ENCODE data around the gene GNA14.

GNA14 gene

DNA sequence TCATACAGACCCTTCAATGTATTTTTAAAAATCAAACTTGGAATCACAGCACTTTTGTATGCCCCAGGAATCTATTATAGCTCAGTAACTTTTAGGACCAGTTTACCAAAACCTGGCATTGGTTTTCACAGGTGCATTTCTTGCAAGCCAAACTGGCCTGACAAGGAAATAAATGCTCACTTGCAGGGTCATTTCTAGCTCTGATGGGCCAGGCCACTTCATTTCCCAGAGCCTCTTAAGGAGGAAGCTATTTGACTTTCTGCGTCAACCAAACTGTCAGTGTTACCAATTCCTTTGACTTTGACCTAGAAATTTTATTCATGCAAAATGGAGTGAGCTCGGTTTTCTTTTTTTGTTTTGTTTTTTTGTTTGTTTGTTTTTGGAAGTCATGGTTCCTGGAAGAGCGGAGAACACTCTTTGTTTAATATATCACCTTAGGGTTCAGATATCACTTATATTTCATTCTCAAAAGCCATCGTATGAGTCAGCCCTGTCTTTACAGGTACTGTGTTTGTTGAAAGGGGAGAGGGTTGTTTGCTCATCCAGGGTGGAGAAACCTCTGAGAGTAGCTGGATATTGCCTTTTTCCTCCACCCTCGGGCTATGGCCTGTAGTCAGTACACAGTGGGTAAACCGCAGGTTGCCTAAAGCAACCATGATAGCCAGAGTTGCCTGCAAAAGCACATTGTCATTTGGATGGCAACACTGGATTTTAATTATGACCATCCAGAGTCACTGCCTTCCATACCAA, 58.9 kb downstream of the GNA14 start:
- H3K4me3 ChIP-seq (ENCODE audit: low read depth, low read length) = no peak overlapping the region
- no peak overlapping the region for H3K27ac ChIP-seq (ENCODE audit: extremely low read depth, low read depth, low read length)
- CTCF ChIA-PET = interaction anchor here (0.7 kb wide), 1 partner anchor 96 kb away, joined by 3 read pairs; no protein-coding TSS in a partner anchor
- no peaks in the 10 kb centered on the region for H3K4me1 ChIP-seq (ENCODE audit: control insufficient read depth, insufficient read depth, low read length)
- H3K36me3 ChIP-seq (ENCODE audit: control insufficient read depth in 2 of 2, insufficient read depth in 1 of 2, low read length in 2 of 2) = no peaks in the 10 kb centered on the region
- TF ChIP-seq, protein P1, sequence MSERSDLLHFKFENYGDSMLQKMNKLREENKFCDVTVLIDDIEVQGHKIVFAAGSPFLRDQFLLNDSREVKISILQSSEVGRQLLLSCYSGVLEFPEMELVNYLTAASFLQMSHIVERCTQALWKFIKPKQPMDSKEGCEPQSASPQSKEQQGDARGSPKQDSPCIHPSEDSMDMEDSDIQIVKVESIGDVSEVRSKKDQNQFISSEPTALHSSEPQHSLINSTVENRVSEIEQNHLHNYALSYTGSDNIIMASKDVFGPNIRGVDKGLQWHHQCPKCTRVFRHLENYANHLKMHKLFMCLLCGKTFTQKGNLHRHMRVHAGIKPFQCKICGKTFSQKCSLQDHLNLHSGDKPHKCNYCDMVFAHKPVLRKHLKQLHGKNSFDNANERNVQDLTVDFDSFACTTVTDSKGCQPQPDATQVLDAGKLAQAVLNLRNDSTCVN (tag by site-specific recombination; optimal IDR thresholded peaks at IDR 0.05) = no peak
- TF ChIP-seq FEZF1 (tag by site-specific recombination; IDR thresholded peaks at IDR 0.05) = no peak
- H3K9me3 ChIP-seq (ENCODE audit: control insufficient read depth, insufficient read depth, low read depth, low read length) = no peaks in the 10 kb centered on the region
- POLR2A ChIA-PET = no interaction called here

DNA sequence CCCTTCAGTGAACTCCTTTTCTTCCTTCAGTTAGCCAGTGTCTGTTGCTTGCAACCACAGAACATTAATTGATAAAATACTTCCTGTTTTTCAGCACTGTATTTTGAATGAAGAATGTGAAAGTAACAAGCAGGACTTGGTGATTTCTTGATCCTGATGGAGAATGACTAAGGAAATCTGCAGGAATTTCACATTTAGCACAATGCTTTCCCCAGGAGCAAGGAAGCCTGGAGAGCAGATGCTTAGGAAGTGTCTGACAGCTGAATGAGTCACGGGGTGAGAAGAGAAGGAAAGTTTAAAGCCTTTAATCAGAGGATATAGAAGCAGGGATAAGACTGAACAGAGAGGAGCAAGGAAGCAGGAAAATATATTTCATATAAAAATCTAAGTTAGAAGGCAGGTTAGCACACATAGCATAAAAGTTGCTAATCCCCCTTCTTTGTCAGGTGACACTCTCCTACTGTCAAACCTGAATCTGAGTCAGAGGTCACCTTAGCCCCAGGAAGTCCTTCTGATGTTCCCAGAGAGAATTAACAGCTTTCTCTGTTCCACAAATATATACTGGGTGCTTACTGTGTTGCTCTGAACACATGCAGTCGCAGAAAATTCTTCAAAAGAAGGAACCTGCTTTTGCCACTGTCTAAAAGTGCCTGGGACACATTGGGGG, 59.7 kb downstream of the GNA14 start:
- H3K27ac ChIP-seq (ENCODE audit: extremely low read depth, low read depth, low read length) = no peak overlapping the region
- CTCF ChIA-PET = no interaction called here
- H3K9me3 ChIP-seq (ENCODE audit: control insufficient read depth, insufficient read depth, low read depth, low read length) = no peaks in the 10 kb centered on the region
- no peaks in the 10 kb centered on the region for H3K4me1 ChIP-seq (ENCODE audit: control insufficient read depth, insufficient read depth, low read length)
- TF ChIP-seq ZFP41 (tag by site-specific recombination; IDR thresholded peaks at IDR 0.05; ENCODE audit: borderline replicate concordance) (no peak), ZNF221 (tag by site-specific recombination; IDR thresholded peaks at IDR 0.05; ENCODE audit: borderline replicate concordance) (no peak), ZNF335 (tag by site-specific recombination; conservative IDR thresholded peaks at IDR 0.05) (no peak), ZNF341 (tag by site-specific recombination; IDR thresholded peaks at IDR 0.05; ENCODE audit: low read depth) (no peak), KLF8 (tag by site-specific recombination; IDR thresholded peaks at IDR 0.05) (no peak), ZSCAN16 (tag by site-specific recombination; IDR thresholded peaks at IDR 0.05) (no peak), ZNF10 (tag by site-specific recombination; IDR thresholded peaks at IDR 0.05) (no peak), ZNF600 (tag by site-specific recombination; IDR thresholded peaks at IDR 0.05) (no peak), ZNF266 (tag by site-specific recombination; IDR thresholded peaks at IDR 0.05; ENCODE audit: low read depth) (no peak), ZNF623 (tag by site-specific recombination; IDR thresholded peaks at IDR 0.05) (no peak), EGR2 (tag by site-specific recombination; IDR thresholded peaks at IDR 0.05; ENCODE audit: low read depth) (no peak)
- TF ChIP-seq, protein P2, sequence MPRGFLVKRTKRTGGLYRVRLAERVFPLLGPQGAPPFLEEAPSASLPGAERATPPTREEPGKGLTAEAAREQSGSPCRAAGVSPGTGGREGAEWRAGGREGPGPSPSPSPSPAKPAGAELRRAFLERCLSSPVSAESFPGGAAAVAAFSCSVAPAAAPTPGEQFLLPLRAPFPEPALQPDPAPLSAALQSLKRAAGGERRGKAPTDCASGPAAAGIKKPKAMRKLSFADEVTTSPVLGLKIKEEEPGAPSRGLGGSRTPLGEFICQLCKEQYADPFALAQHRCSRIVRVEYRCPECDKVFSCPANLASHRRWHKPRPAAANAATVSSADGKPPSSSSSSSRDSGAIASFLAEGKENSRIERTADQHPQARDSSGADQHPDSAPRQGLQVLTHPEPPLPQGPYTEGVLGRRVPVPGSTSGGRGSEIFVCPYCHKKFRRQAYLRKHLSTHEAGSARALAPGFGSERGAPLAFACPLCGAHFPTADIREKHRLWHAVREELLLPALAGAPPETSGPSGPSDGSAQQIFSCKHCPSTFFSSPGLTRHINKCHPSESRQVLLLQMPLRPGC (tag by site-specific recombination; IDR thresholded peaks at IDR 0.05) = no peak
- H3K36me3 ChIP-seq (ENCODE audit: control insufficient read depth in 2 of 2, insufficient read depth in 1 of 2, low read length in 2 of 2) = no peaks in the 10 kb centered on the region
- POLR2A ChIA-PET = no interaction called here
- H3K4me3 ChIP-seq (ENCODE audit: low read depth, low read length) = no peak overlapping the region

DNA sequence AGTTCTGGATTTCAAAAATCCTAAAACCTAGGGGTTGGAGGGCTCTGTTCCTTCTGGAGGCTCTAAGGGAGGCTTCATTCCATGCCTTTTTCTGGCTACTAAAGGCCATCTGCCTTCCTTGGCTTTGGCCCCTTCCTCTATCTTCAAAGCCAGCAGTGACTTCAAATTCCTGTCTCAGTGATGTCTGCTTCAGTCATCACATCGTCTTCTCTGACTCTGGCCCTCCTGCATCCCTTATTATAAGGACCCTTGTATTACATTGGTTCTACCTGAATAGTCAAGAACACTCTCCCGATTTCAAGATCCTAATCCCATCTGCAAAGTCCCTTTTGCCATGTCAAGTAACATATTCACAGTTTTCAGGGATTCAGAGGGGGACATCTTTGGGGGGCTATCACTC, 60.3 kb downstream of the GNA14 start:
- Histone ChIP-seq H3K4me3 (ENCODE audit: low read depth, low read length) (no peak overlapping the region), H3K9me3 (ENCODE audit: control insufficient read depth, insufficient read depth, low read depth, low read length) (no peaks in the 10 kb centered on the region), H3K36me3 (ENCODE audit: control insufficient read depth in 2 of 2, insufficient read depth in 1 of 2, low read length in 2 of 2) (no peaks in the 10 kb centered on the region), H3K27ac (ENCODE audit: extremely low read depth, low read depth, low read length) (no peak overlapping the region), H3K4me1 (ENCODE audit: control insufficient read depth, insufficient read depth, low read length) (no peaks in the 10 kb centered on the region)
- POLR2A ChIA-PET = no interaction called here
- CTCF ChIA-PET = no interaction called here
- TF ChIP-seq ZNF391 (tag by site-specific recombination; IDR thresholded peaks at IDR 0.05; ENCODE audit: borderline replicate concordance, low read depth) (no peak), ZNF184 (tag by site-specific recombination; IDR thresholded peaks at IDR 0.05) (no peak)
- TF ChIP-seq, protein P3, sequence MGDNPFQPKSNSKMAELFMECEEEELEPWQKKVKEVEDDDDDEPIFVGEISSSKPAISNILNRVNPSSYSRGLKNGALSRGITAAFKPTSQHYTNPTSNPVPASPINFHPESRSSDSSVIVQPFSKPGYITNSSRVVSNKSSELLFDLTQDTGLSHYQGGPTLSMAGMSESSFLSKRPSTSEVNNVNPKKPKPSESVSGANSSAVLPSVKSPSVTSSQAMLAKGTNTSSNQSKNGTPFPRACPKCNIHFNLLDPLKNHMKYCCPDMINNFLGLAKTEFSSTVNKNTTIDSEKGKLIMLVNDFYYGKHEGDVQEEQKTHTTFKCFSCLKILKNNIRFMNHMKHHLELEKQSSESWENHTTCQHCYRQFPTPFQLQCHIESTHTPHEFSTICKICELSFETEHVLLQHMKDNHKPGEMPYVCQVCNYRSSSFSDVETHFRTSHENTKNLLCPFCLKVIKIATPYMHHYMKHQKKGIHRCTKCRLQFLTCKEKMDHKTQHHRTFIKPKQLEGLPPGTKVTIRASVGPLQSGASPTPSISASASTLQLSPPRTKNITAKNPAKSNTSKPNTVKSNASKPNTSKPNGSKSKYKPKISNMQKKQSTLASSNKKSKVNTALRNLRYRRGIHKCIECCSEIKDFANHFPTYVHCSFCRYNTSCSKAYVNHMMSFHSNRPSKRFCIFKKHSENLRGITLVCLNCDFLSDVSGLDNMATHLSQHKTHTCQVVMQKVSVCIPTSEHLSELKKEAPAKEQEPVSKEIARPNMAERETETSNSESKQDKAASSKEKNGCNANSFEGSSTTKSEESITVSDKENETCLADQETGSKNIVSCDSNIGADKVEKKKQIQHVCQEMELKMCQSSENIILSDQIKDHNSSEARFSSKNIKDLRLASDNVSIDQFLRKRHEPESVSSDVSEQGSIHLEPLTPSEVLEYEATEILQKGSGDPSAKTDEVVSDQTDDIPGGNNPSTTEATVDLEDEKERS (tag by site-specific recombination; IDR thresholded peaks at IDR 0.05) = no peak
